Naive thymus-derived CD4-positive, alpha-beta T cell (primary cell): ENCODE measurements around the gene CARD10. TPM values are rescaled to one million over a fixed set of nuclear protein-coding genes. Genes with fewer than 3 reads are reported as not detected.

Source experiments
- ATAC-seq: fragments of 150-1000 bp; cut with Tn5 transposase; 2 replicates; pipeline ENCODE4 v1.10.0; 2021; ENCODE audit warnings: mild to moderate bottlenecking, moderate library complexity
- CTCF ChIA-PET: fragments of 350-600 bp; sonication (Branson Sonifier 250); formaldehyde crosslinking; loops from one replicate; lab custom pipeline; 2021; ENCODE audit warnings: antibody characterized with exemption; lab: Charles Lee
- POLR2A ChIA-PET: fragments of 350-600 bp; sonication (Branson Sonifier 250); formaldehyde crosslinking; loops from one replicate; lab custom pipeline; 2021; ENCODE audit warnings: antibody characterized with exemption, inconsistent platforms; lab: Charles Lee
- DNase-seq, 9 donors: peaks; one replicate each; pipeline versions ENCODE4 v3.0.0 to v3.0.0-alpha.2; 2020 to 2022; ENCODE audit warnings: mixed read lengths in 1 of 9
- H3K27ac ChIP-seq: one replicate; pipeline ENCODE4 v1.7.0; 2013; ENCODE audit warnings: mild to moderate bottlenecking, low read depth, low read length, moderate library complexity
- H3K27me3 ChIP-seq, 2 donors: one replicate each; pipeline ENCODE4 v1.7.0; 2013; ENCODE audit warnings: low read length in 2 of 2, mild to moderate bottlenecking in 2 of 2, moderate library complexity in 2 of 2; ENCODE audit not compliant: control insufficient read depth in 2 of 2, insufficient read depth in 2 of 2
- H3K36me3 ChIP-seq, 3 experiments: 1 replicate in 2 of 3; 2 replicates in 1 of 3; pipeline ENCODE4 v1.7.0; 2013; ENCODE audit warnings: low read length in 3 of 3, mild to moderate bottlenecking in 3 of 3, moderate library complexity in 1 of 3; ENCODE audit not compliant: insufficient read depth in 3 of 3, control insufficient read depth in 2 of 3
- H3K4me1 ChIP-seq, 2 donors: one replicate each; pipeline ENCODE4 v1.7.0; 2013; ENCODE audit warnings: low read length in 2 of 2, mild to moderate bottlenecking in 2 of 2, moderate library complexity in 1 of 2; ENCODE audit not compliant: control insufficient read depth in 2 of 2, insufficient read depth in 2 of 2
- H3K4me3 ChIP-seq: 2 replicates; pipeline ENCODE4 v1.7.0; 2013; ENCODE audit warnings: mild to moderate bottlenecking, low read length
- H3K9me3 ChIP-seq, 3 experiments: 1 replicate in 2 of 3; 2 replicates in 1 of 3; pipeline ENCODE4 v1.7.0; 2013; ENCODE audit warnings: low read length in 3 of 3; ENCODE audit not compliant: control insufficient read depth in 2 of 3
- H3K27ac Mint-ChIP-seq, 9 donors: one replicate each; pipeline ENCODE4 v1.8.0; 2020 to 2022; ENCODE audit warnings: mixed read lengths in 9 of 9, mild to moderate bottlenecking in 8 of 9, moderate library complexity in 5 of 9, inconsistent platforms in 2 of 9
- H3K27me3 Mint-ChIP-seq, 5 donors: one replicate each; pipeline ENCODE4 v1.8.0; 2021 to 2022; ENCODE audit warnings: mixed read lengths in 5 of 5, mild to moderate bottlenecking in 1 of 5
- H3K36me3 Mint-ChIP-seq, 5 donors: one replicate each; pipeline ENCODE4 v1.8.0; 2020 to 2022; ENCODE audit warnings: mixed read lengths in 5 of 5, mild to moderate bottlenecking in 3 of 5, inconsistent platforms in 1 of 5
- H3K4me1 Mint-ChIP-seq, 7 donors: one replicate each; pipeline ENCODE4 v1.8.0; 2020 to 2022; ENCODE audit warnings: mixed read lengths in 7 of 7, mild to moderate bottlenecking in 3 of 7, inconsistent platforms in 1 of 7
- H3K4me3 Mint-ChIP-seq, 10 donors: one replicate each; pipeline ENCODE4 v1.8.0; 2020 to 2022; ENCODE audit warnings: mild to moderate bottlenecking in 10 of 10, mixed read lengths in 10 of 10, moderate library complexity in 6 of 10, inconsistent platforms in 2 of 10
- H3K9me3 Mint-ChIP-seq, 11 donors: one replicate each; pipeline ENCODE4 v1.8.0; 2020 to 2022; ENCODE audit warnings: mixed read lengths in 11 of 11, mild to moderate bottlenecking in 4 of 11, inconsistent platforms in 1 of 11, moderate library complexity in 1 of 11
- intact Hi-C, 2 donors: fragments of 100-400 bp; cut with micrococcal nuclease; formaldehyde crosslinking; loops; one replicate each; pipeline ENCODE4 v1.15.1; 2023
- polyA plus RNA-seq, 2 donors: library from polyadenylated mRNA; unstranded; fragments of 300-500 nt; fragmentation: Illumina TruSeq; gene quantifications; one replicate each; pipeline ENCODE4 v1.2.3, GENCODE V29; 2021
- total RNA-seq, 6 experiments: library from RNA in 5 of 6; stranded (reverse) in 5 of 6; gene quantifications; 1 replicate in 5 of 6; 2 replicates in 1 of 6; pipeline ENCODE4 v1.2.3 and lab custom pipeline; 2021 to 2026

The CARD10 gene
- total and polyA plus RNA-seq, 7 experiments from 2014 or later: 0.13 to 1.0 (median 0.69) TPM; not detected in 2

GRCh38 chr22:37565830-37566229, 46.6 kb upstream of the CARD10 start:
- no peak overlapping the region for H3K4me3 ChIP-seq

GRCh38 chr22:37564111-37564711, 45.0 kb upstream of the CARD10 start:
- Histone ChIP-seq H3K27me3 (peaks cover 11 to 14% of the 10 kb centered on the region in 2 donors), H3K9me3 (no peaks in the 10 kb centered on the region), H3K4me1 (peaks cover 33 to 34% of the 10 kb centered on the region in 2 donors), H3K36me3 (no peaks in the 10 kb centered on the region), H3K4me3 (no peak overlapping the region), H3K27ac (no peak overlapping the region)
- Mint-ChIP-seq H3K4me3 (no peak overlapping the region), H3K27ac (no peak overlapping the region), H3K27me3 (peaks cover 15 to 52% (median 22%) of the 10 kb centered on the region in 5 donors), H3K9me3 (peaks cover 0 to 2% (median 0%) of the 10 kb centered on the region in 11 donors), H3K36me3 (peaks cover 0 to 3% (median 0%) of the 10 kb centered on the region in 5 donors), H3K4me1 (peaks cover 24 to 45% (median 31%) of the 10 kb centered on the region in 7 donors)
- no peak for ATAC-seq
- no peak for DNase-seq
- ChIA-PET CTCF (interaction anchor here (0.9 to 8.7 kb wide), 5 partner anchors 17 to 135 kb away, joined by 3 to 147 read pairs (median 4); no protein-coding TSS in a partner anchor), POLR2A (no interaction called here)
- intact Hi-C loops: loop anchor here in 1 of 2 donors (10.0 kb wide), 1 partner anchor 79 kb away; the partner anchor contains the start of gene MFNG

More at GRCh38 chr22:37565830-37566229, 46.6 kb upstream of the CARD10 start:
- Histone ChIP-seq H3K36me3 (no peaks in the 10 kb centered on the region), H3K27ac (no peak overlapping the region), H3K27me3 (peaks cover 11 to 14% of the 10 kb centered on the region in 2 donors), H3K4me1 (peaks cover 32 to 34% of the 10 kb centered on the region in 2 donors), H3K9me3 (no peaks in the 10 kb centered on the region)
- intact Hi-C loops: loop anchor here in 1 of 2 donors (2.0 to 10.0 kb wide), 2 partner anchors 27 to 81 kb away; partner anchors contain the start of gene MFNG
- Mint-ChIP-seq H3K27ac (peak overlapping the region in 1 of 9 donors; percentile 49), H3K4me1 (peaks cover 24 to 45% (median 31%) of the 10 kb centered on the region in 7 donors), H3K9me3 (peaks cover 0 to 2% (median 0%) of the 10 kb centered on the region in 11 donors), H3K4me3 (peak overlapping the region in 7 of 10 donors; percentile 17 to 77 (median 70)), H3K27me3 (peaks cover 15 to 56% (median 22%) of the 10 kb centered on the region in 5 donors), H3K36me3 (peaks cover 0 to 3% (median 0%) of the 10 kb centered on the region in 5 donors)
- ChIA-PET POLR2A (interaction anchor here (0.9 to 3.1 kb wide), 6 partner anchors 17 to 321 kb away, joined by 3 to 26 read pairs (median 6); no protein-coding TSS in a partner anchor), CTCF (interaction anchor here (0.6 to 8.7 kb wide), 15 partner anchors 9 to 790 kb away, joined by 3 to 147 read pairs (median 12); partner anchors contain the start of gene IFT27)
- DNase-seq (no peak), ATAC-seq (no peak)

- no peak for ATAC-seq
- intact Hi-C loops: loop anchor here in 1 of 2 donors (10.0 kb wide), 1 partner anchor 79 kb away; the partner anchor contains the start of gene MFNG
- Histone ChIP-seq H3K27ac (no peak overlapping the region), H3K9me3 (no peaks in the 10 kb centered on the region), H3K4me1 (peaks cover 33 to 34% of the 10 kb centered on the region in 2 donors), H3K4me3 (no peak overlapping the region), H3K36me3 (no peaks in the 10 kb centered on the region), H3K27me3 (peaks cover 11 to 14% of the 10 kb centered on the region in 2 donors)
- ChIA-PET POLR2A (no interaction called here), CTCF (interaction anchor here (0.9 to 8.7 kb wide), 4 partner anchors 16 to 91 kb away, joined by 3 to 147 read pairs (median 10); no protein-coding TSS in a partner anchor)
- no peak for DNase-seq
- H3K27me3 Mint-ChIP-seq: peaks cover 15 to 60% (median 22%) of the 10 kb centered on the region in 5 donors
- H3K4me3 Mint-ChIP-seq: peak overlapping the region in 1 of 10 donors; percentile 49
- peaks cover 24 to 45% (median 31%) of the 10 kb centered on the region in 7 donors for H3K4me1 Mint-ChIP-seq
- no peaks in the 10 kb centered on the region for H3K9me3 Mint-ChIP-seq
- H3K36me3 Mint-ChIP-seq: peaks cover 0 to 3% (median 0%) of the 10 kb centered on the region in 5 donors
- H3K27ac Mint-ChIP-seq: peak overlapping the region in 1 of 9 donors; percentile 2
Measured at GRCh38 chr22:37563153-37564081, 44.2 kb upstream of the CARD10 start.

GRCh38 chr22:37562049-37562875, 43.0 kb upstream of the CARD10 start:
- Mint-ChIP-seq H3K36me3 (peaks cover 0 to 3% (median 0%) of the 10 kb centered on the region in 5 donors), H3K9me3 (no peaks in the 10 kb centered on the region), H3K27me3 (peaks cover 19 to 65% (median 24%) of the 10 kb centered on the region in 5 donors), H3K4me1 (peaks cover 20 to 37% (median 26%) of the 10 kb centered on the region in 7 donors), H3K27ac (no peak overlapping the region), H3K4me3 (peak overlapping the region; percentile 54 to 87 (median 78))
- Histone ChIP-seq H3K9me3 (no peaks in the 10 kb centered on the region), H3K4me3 (no peak overlapping the region), H3K36me3 (no peaks in the 10 kb centered on the region), H3K27me3 (peaks cover 11 to 14% of the 10 kb centered on the region in 2 donors), H3K27ac (no peak overlapping the region), H3K4me1 (peaks cover 29 to 30% of the 10 kb centered on the region in 2 donors)
- intact Hi-C loops: loop anchor here in 1 of 2 donors (10.0 kb wide), 1 partner anchor 77 kb away; the partner anchor contains the start of gene MFNG
- ChIA-PET POLR2A (interaction anchor here (0.6 to 1.3 kb wide), 3 partner anchors 15 to 116 kb away, joined by 3 to 4 read pairs (median 4); no protein-coding TSS in a partner anchor), CTCF (interaction anchor here (1.0 to 8.7 kb wide), 5 partner anchors 22 to 92 kb away, joined by 3 to 147 read pairs (median 3); no protein-coding TSS in a partner anchor)
- no peak for DNase-seq
- no peak for ATAC-seq

- Mint-ChIP-seq H3K9me3 (no peaks in the 10 kb centered on the region), H3K36me3 (peaks cover 0 to 3% (median 0%) of the 10 kb centered on the region in 5 donors), H3K4me3 (peak overlapping the region; percentile 48 to 87 (median 78)), H3K27me3 (peaks cover 25 to 70% (median 31%) of the 10 kb centered on the region in 5 donors), H3K4me1 (peaks cover 12 to 28% (median 22%) of the 10 kb centered on the region in 7 donors), H3K27ac (peak overlapping the region in 1 of 9 donors; percentile 78)
- DNase-seq (peak; percentile 28 to 83 (median 66)), ATAC-seq (peak; percentile 83)
- Histone ChIP-seq H3K27ac (no peak overlapping the region), H3K9me3 (no peaks in the 10 kb centered on the region), H3K27me3 (peaks cover 11 to 14% of the 10 kb centered on the region in 2 donors), H3K4me3 (no peak overlapping the region), H3K4me1 (peaks cover 21 to 22% of the 10 kb centered on the region in 2 donors), H3K36me3 (no peaks in the 10 kb centered on the region)
- intact Hi-C loops: loop anchor here (1.0 to 10.0 kb wide), 2 partner anchors 22 to 77 kb away; partner anchors contain the start of gene MFNG (in 1 of the 2)
- CTCF ChIA-PET: interaction anchor here (1.0 to 8.7 kb wide), 5 partner anchors 21 to 91 kb away, joined by 3 to 147 read pairs (median 3); no protein-coding TSS in a partner anchor
- POLR2A ChIA-PET: interaction anchor here (1.0 to 1.3 kb wide), 3 partner anchors 14 to 23 kb away, joined by 3 to 4 read pairs (median 4); no protein-coding TSS in a partner anchor
Measured at GRCh38 chr22:37561212-37562048, 42.2 kb upstream of the CARD10 start.
